MCF 10A (cell line): ENCODE measurements around the gene CYP4F2. TPM values are rescaled to one million over a fixed set of nuclear protein-coding genes. Genes with fewer than 3 reads are reported as not detected.
"Not testable (repeated sequence)": the region's sequence is repeated elsewhere in the genome, so short reads cannot be mapped to it uniquely, and the experiment has no call there.

Source experiments
- BruUV-seq: library from RNA; stranded (reverse); fragments of 400-500 nt; replicated peaks from 2 replicates; lab custom pipeline; 2021; lab: Mats Ljungman, UMichigan
- CTCF ChIA-PET: fragments of 300-600 bp; sonication (Branson Sonifier 250); formaldehyde crosslinking; extraction: SDS; loops from one replicate; lab custom pipeline; 2021; ENCODE audit warnings: antibody characterized with exemption, inconsistent platforms; lab: Yijun Ruan, JAX
- POLR2A ChIA-PET: fragments of 300-600, 350-650 bp; sonication (Branson Sonifier 250); formaldehyde crosslinking; extraction: SDS; loops from one replicate; lab custom pipeline; 2020; ENCODE audit warnings: antibody characterized with exemption, inconsistent platforms; lab: Yijun Ruan, JAX
- DNase-seq: peaks from one replicate; pipeline ENCODE4 v3.0.0-alpha.2; 2018; ENCODE audit not compliant: unreplicated experiment
- H3K27ac Mint-ChIP-seq: one replicate; pipeline ENCODE4 v1.8.0; 2022; ENCODE audit warnings: mild to moderate bottlenecking, low read depth, mixed read lengths; ENCODE audit not compliant: unreplicated experiment
- H3K27me3 Mint-ChIP-seq: one replicate; pipeline ENCODE4 v1.8.0; 2022; ENCODE audit warnings: mixed read lengths; ENCODE audit not compliant: insufficient read depth, unreplicated experiment
- H3K36me3 Mint-ChIP-seq: one replicate; pipeline ENCODE4 v1.8.0; 2022; ENCODE audit warnings: mild to moderate bottlenecking, moderate library complexity, mixed read lengths; ENCODE audit not compliant: insufficient read depth, unreplicated experiment
- H3K4me1 Mint-ChIP-seq: one replicate; pipeline ENCODE4 v1.8.0; 2022; ENCODE audit warnings: mixed read lengths; ENCODE audit not compliant: insufficient read depth, unreplicated experiment
- H3K4me3 Mint-ChIP-seq: one replicate; pipeline ENCODE4 v1.8.0; 2022; ENCODE audit warnings: mild to moderate bottlenecking, moderate library complexity, mixed read lengths; ENCODE audit not compliant: unreplicated experiment
- H3K9me3 Mint-ChIP-seq: one replicate; pipeline ENCODE4 v1.8.0; 2022; ENCODE audit warnings: mixed read lengths; ENCODE audit not compliant: unreplicated experiment
- CTCF ChIP-seq: fragments of 200-600 bp; IDR thresholded peaks from one replicate; pipeline ENCODE4 v1.8.0; 2022; ENCODE audit warnings: antibody characterized with exemption, mild to moderate bottlenecking; ENCODE audit not compliant: unreplicated experiment
- intact Hi-C: fragments of 100-400 bp; cut with micrococcal nuclease; formaldehyde crosslinking; loops from 2 replicates; pipeline ENCODE4 v1.14.1; 2022
- total RNA-seq: library from RNA; stranded (reverse); gene quantifications from 2 replicates; pipeline ENCODE4 v1.2.3, GENCODE V29; 2022

The CYP4F2 gene
- total RNA-seq, 1 experiment from 2014 or later, result 0.14 TPM

GRCh38 chr19:15900504-15900903, 2.6 kb upstream of the CYP4F2 start:
- ChIA-PET CTCF (interaction anchor here (0.6 kb wide), 1 partner anchor 91 kb away, joined by 3 read pairs; no protein-coding TSS in a partner anchor), POLR2A (no interaction called here)
- Mint-ChIP-seq H3K27me3 (no peaks in the 10 kb centered on the region), H3K9me3 (peaks cover 30% of the 10 kb centered on the region), H3K4me3 (no peak overlapping the region), H3K36me3 (no peaks in the 10 kb centered on the region), H3K4me1 (no peaks in the 10 kb centered on the region), H3K27ac (no peak overlapping the region)
- TF ChIP-seq CTCF, result no peak
- no peak for DNase-seq
- BruUV-seq, result no TSS peak
- intact Hi-C loops, result no loop called here

- intact Hi-C loops, BruUV-seq, POLR2A ChIA-PET, H3K36me3 Mint-ChIP-seq, DNase-seq, H3K4me3 Mint-ChIP-seq, H3K27me3 Mint-ChIP-seq, H3K27ac Mint-ChIP-seq, H3K4me1 Mint-ChIP-seq, CTCF ChIA-PET: not testable (repeated sequence)
- peaks cover 31% of the 10 kb centered on the region for H3K9me3 Mint-ChIP-seq
Observed at GRCh38 chr19:15900032-15900431, 2.2 kb upstream of the CYP4F2 start.

GRCh38 chr19:15899561-15899960, 1.7 kb upstream of the CYP4F2 start:
- H3K27me3 Mint-ChIP-seq, H3K27ac Mint-ChIP-seq, intact Hi-C loops, H3K4me3 Mint-ChIP-seq, DNase-seq, CTCF ChIA-PET, H3K36me3 Mint-ChIP-seq, H3K4me1 Mint-ChIP-seq, POLR2A ChIA-PET, BruUV-seq: not testable (repeated sequence)
- H3K9me3 Mint-ChIP-seq, result peaks cover 31% of the 10 kb centered on the region

GRCh38 chr19:15897026-15897737, 692 bp downstream of the CYP4F2 start:
- no peaks in the 10 kb centered on the region for H3K27me3 Mint-ChIP-seq
- intact Hi-C loops, result no loop called here
- ChIA-PET POLR2A (no interaction called here), CTCF (no interaction called here)
- H3K4me3 Mint-ChIP-seq, result no peak overlapping the region
- no peak for TF ChIP-seq CTCF
- H3K4me1 Mint-ChIP-seq, result no peaks in the 10 kb centered on the region
- H3K9me3 Mint-ChIP-seq, result peaks cover 16% of the 10 kb centered on the region
- no peak for DNase-seq
- H3K27ac Mint-ChIP-seq, result no peak overlapping the region
- H3K36me3 Mint-ChIP-seq, result no peaks in the 10 kb centered on the region
- no TSS peak for BruUV-seq

GRCh38 chr19:15895876-15896430, 1.9 kb downstream of the CYP4F2 start:
- POLR2A ChIA-PET, result no interaction called here

More at GRCh38 chr19:15895876-15896430, 1.9 kb downstream of the CYP4F2 start:
- DNase-seq, result no peak
- Mint-ChIP-seq H3K27ac (no peak overlapping the region), H3K36me3 (no peaks in the 10 kb centered on the region), H3K4me3 (no peak overlapping the region), H3K4me1 (no peaks in the 10 kb centered on the region), H3K27me3 (no peaks in the 10 kb centered on the region), H3K9me3 (peaks cover 16% of the 10 kb centered on the region)
- BruUV-seq, result no TSS peak
- CTCF ChIA-PET, result interaction anchor here (0.6 kb wide), 2 partner anchors 53 to 833 kb away, joined by 4 to 5 read pairs; no protein-coding TSS in a partner anchor
- intact Hi-C loops, result no loop called here
- no peak for TF ChIP-seq CTCF
